ENCODE data around the gene SNRPA.

SNRPA gene

DNA sequence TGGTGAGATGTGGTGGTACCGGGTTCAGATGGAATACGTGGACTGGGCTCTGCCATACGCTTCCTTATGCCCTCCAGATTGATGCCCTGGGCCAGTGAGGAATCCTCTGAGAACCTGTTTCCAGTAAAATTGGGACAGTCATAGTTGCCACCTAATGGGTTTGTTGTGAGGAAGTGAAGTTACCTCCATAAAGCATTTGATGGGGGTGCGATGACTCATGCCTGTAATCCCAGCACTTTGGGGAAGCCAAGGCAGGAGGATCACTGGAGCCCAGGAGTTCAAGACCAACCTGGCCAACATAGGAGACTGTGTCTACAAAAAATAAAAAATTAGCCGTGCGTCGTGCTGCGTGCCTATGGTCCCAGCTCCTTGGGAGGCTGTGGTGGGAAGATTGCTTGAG is 4.8 kb downstream of the SNRPA start:
- Histone ChIP-seq H3K36me3 (ENCODE audit: control insufficient read depth in 1 of 2, insufficient read depth in 2 of 2, low read length in 2 of 2) (peaks cover 47 to 50% of the 10 kb centered on the region in 2 experiments), H3K4me3 (ENCODE audit: low read depth, low read length) (no peak overlapping the region), H3K23ac (ENCODE audit: low read length) (no peak overlapping the region), H3K27me3 (ENCODE audit: insufficient read depth, low read length) (no peaks in the 10 kb centered on the region), H3K79me2 (ENCODE audit: control insufficient read depth, insufficient read depth, low read length, poor library complexity) (peaks cover 34% of the 10 kb centered on the region), H4K8ac (ENCODE audit: low read depth, low read length) (no peak overlapping the region), H3K79me1 (ENCODE audit: low read length) (peaks cover 13% of the 10 kb centered on the region), H3K18ac (ENCODE audit: low read length) (peak overlapping the region; percentile 49), H2BK120ac (ENCODE audit: insufficient read depth, low read length, poor library complexity) (no peak overlapping the region), H3K4ac (ENCODE audit: low read depth, low read length) (peak overlapping the region; percentile 86), H3K27ac (ENCODE audit: low read depth, low read length) (no peak overlapping the region), H2BK12ac (ENCODE audit: low read length) (no peak overlapping the region), H3K4me2 (ENCODE audit: low read length) (no peak overlapping the region), H4K91ac (ENCODE audit: low read depth, low read length) (no peak overlapping the region), H3K9ac (ENCODE audit: low read length) (no peak overlapping the region), H3K14ac (ENCODE audit: low read length) (no peak overlapping the region), H2AK5ac (ENCODE audit: low read length) (no peak overlapping the region), H3K4me1 (ENCODE audit: control insufficient read depth in 1 of 2, insufficient read depth in 2 of 2, low read length in 2 of 2) (peaks cover 20 to 27% of the 10 kb centered on the region in 2 experiments), H4K12ac (ENCODE audit: low read depth, low read length) (no peak overlapping the region), H3K9me3 (ENCODE audit: insufficient read depth, low read depth, low read length) (no peaks in the 10 kb centered on the region), H2AFZ (ENCODE audit: insufficient read depth, low read length, poor library complexity) (no peak overlapping the region), H2BK5ac (ENCODE audit: low read depth, low read length, poor library complexity) (no peak overlapping the region)
- WGBS (ENCODE audit: extremely low coverage, insufficient coverage, insufficient read length): no CpG with 5 or more reads among the region's 8 CpGs
- DNase-seq: peak in 1 of 2 donors; percentile 36

DNA sequence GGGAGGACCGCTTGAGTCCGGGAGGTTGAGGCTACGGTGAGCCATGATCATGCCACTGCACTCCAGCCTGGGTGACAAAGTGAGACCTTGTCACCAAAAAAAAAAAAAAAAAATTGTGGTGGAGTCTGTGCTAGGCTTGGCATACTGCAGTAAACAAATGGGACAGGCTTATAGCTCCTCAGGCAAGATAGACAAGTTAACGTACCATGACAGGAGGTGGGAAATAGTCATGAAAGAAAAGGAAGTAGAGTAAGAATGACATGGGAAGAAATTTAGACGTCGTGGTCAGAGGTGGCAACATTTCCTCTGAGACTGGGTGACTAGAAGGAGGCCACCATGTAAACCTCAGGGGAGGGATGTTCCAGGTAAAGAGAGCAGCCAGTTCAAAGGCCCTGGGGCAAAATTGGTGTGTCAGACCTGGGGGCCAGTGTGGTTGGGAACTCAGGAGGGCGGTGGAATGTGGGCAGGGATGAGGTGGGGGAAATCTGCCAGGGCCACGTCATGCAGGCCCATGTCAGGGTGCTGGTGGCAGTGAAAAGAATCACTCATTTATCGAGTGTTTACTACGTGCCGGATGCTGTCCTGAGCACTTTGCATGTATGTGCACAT is 5.6 kb downstream of the SNRPA start:
- H3K23ac ChIP-seq (ENCODE audit: low read length): no peak overlapping the region
- no peak overlapping the region for H3K4me2 ChIP-seq (ENCODE audit: low read length)
- peak overlapping the region; percentile 86 for H3K4ac ChIP-seq (ENCODE audit: low read depth, low read length)
- no peak overlapping the region for H2AFZ ChIP-seq (ENCODE audit: insufficient read depth, low read length, poor library complexity)
- no peaks in the 10 kb centered on the region for H3K27me3 ChIP-seq (ENCODE audit: insufficient read depth, low read length)
- peaks cover 20 to 27% of the 10 kb centered on the region in 2 experiments for H3K4me1 ChIP-seq (ENCODE audit: control insufficient read depth in 1 of 2, insufficient read depth in 2 of 2, low read length in 2 of 2)
- H3K36me3 ChIP-seq (ENCODE audit: control insufficient read depth in 1 of 2, insufficient read depth in 2 of 2, low read length in 2 of 2): peaks cover 52 to 57% of the 10 kb centered on the region in 2 experiments
- H3K18ac ChIP-seq (ENCODE audit: low read length): peak overlapping the region; percentile 64
- H4K8ac ChIP-seq (ENCODE audit: low read depth, low read length): no peak overlapping the region
- H4K12ac ChIP-seq (ENCODE audit: low read depth, low read length): peak overlapping the region; percentile 35
- H3K9ac ChIP-seq (ENCODE audit: low read length): no peak overlapping the region
- H2BK120ac ChIP-seq (ENCODE audit: insufficient read depth, low read length, poor library complexity): no peak overlapping the region
- no peak overlapping the region for H4K91ac ChIP-seq (ENCODE audit: low read depth, low read length)
- H2AK5ac ChIP-seq (ENCODE audit: low read length): no peak overlapping the region
- no peak overlapping the region for H3K4me3 ChIP-seq (ENCODE audit: low read depth, low read length)
- no peak overlapping the region for H2BK12ac ChIP-seq (ENCODE audit: low read length)
- H2BK5ac ChIP-seq (ENCODE audit: low read depth, low read length, poor library complexity): no peak overlapping the region
- H3K27ac ChIP-seq (ENCODE audit: low read depth, low read length): no peak overlapping the region
- H3K79me2 ChIP-seq (ENCODE audit: control insufficient read depth, insufficient read depth, low read length, poor library complexity): peaks cover 29% of the 10 kb centered on the region
- no peak overlapping the region for H3K14ac ChIP-seq (ENCODE audit: low read length)
- DNase-seq: peak; percentile 87 to 95
- H3K9me3 ChIP-seq (ENCODE audit: insufficient read depth, low read depth, low read length): no peaks in the 10 kb centered on the region
- no CpG with 5 or more reads among the region's 11 CpGs for WGBS (ENCODE audit: extremely low coverage, insufficient coverage, insufficient read length)
- H3K79me1 ChIP-seq (ENCODE audit: low read length): peaks cover 6% of the 10 kb centered on the region

GRCh38 chr19:40758491-40758890 is 7.5 kb downstream of the SNRPA start:
- no peak for DNase-seq
- WGBS (ENCODE audit: extremely low coverage, insufficient coverage, insufficient read length): no CpG with 5 or more reads among the region's 3 CpGs
- no peak overlapping the region for H2BK5ac ChIP-seq (ENCODE audit: low read depth, low read length, poor library complexity)

GRCh38 chr19:40759352-40759751 is 8.3 kb downstream of the SNRPA start:
- Histone ChIP-seq H3K18ac (ENCODE audit: low read length) (no peak overlapping the region), H3K23ac (ENCODE audit: low read length) (no peak overlapping the region), H3K4me1 (ENCODE audit: control insufficient read depth in 1 of 2, insufficient read depth in 2 of 2, low read length in 2 of 2) (peaks cover 14 to 23% of the 10 kb centered on the region in 2 experiments), H2BK5ac (ENCODE audit: low read depth, low read length, poor library complexity) (no peak overlapping the region), H3K79me2 (ENCODE audit: control insufficient read depth, insufficient read depth, low read length, poor library complexity) (peaks cover 19% of the 10 kb centered on the region), H4K8ac (ENCODE audit: low read depth, low read length) (no peak overlapping the region), H2BK120ac (ENCODE audit: insufficient read depth, low read length, poor library complexity) (no peak overlapping the region), H3K27ac (ENCODE audit: low read depth, low read length) (no peak overlapping the region), H3K36me3 (ENCODE audit: control insufficient read depth in 1 of 2, insufficient read depth in 2 of 2, low read length in 2 of 2) (peaks cover 76 to 84% of the 10 kb centered on the region in 2 experiments), H3K27me3 (ENCODE audit: insufficient read depth, low read length) (no peaks in the 10 kb centered on the region), H3K79me1 (ENCODE audit: low read length) (peaks cover 3% of the 10 kb centered on the region), H3K4ac (ENCODE audit: low read depth, low read length) (no peak overlapping the region), H3K9ac (ENCODE audit: low read length) (no peak overlapping the region), H4K91ac (ENCODE audit: low read depth, low read length) (no peak overlapping the region), H2BK12ac (ENCODE audit: low read length) (no peak overlapping the region), H2AFZ (ENCODE audit: insufficient read depth, low read length, poor library complexity) (no peak overlapping the region), H3K4me2 (ENCODE audit: low read length) (no peak overlapping the region), H2AK5ac (ENCODE audit: low read length) (no peak overlapping the region), H4K12ac (ENCODE audit: low read depth, low read length) (no peak overlapping the region), H3K4me3 (ENCODE audit: low read depth, low read length) (no peak overlapping the region), H3K9me3 (ENCODE audit: insufficient read depth, low read depth, low read length) (peaks cover 2% of the 10 kb centered on the region), H3K14ac (ENCODE audit: low read length) (no peak overlapping the region)
- DNase-seq: no peak
- no CpG with 5 or more reads among the region's 13 CpGs for WGBS (ENCODE audit: extremely low coverage, insufficient coverage, insufficient read length)

More at GRCh38 chr19:40758491-40758890, 7.5 kb downstream of the SNRPA start:
- Histone ChIP-seq H4K12ac (ENCODE audit: low read depth, low read length) (no peak overlapping the region), H3K36me3 (ENCODE audit: control insufficient read depth in 1 of 2, insufficient read depth in 2 of 2, low read length in 2 of 2) (peaks cover 70 to 76% of the 10 kb centered on the region in 2 experiments), H3K4me2 (ENCODE audit: low read length) (no peak overlapping the region), H3K9me3 (ENCODE audit: insufficient read depth, low read depth, low read length) (peaks cover 2% of the 10 kb centered on the region), H3K23ac (ENCODE audit: low read length) (no peak overlapping the region), H4K91ac (ENCODE audit: low read depth, low read length) (no peak overlapping the region), H3K79me1 (ENCODE audit: low read length) (peaks cover 5% of the 10 kb centered on the region), H3K4me1 (ENCODE audit: control insufficient read depth in 1 of 2, insufficient read depth in 2 of 2, low read length in 2 of 2) (peaks cover 20 to 27% of the 10 kb centered on the region in 2 experiments), H3K9ac (ENCODE audit: low read length) (no peak overlapping the region), H3K27me3 (ENCODE audit: insufficient read depth, low read length) (no peaks in the 10 kb centered on the region), H2AFZ (ENCODE audit: insufficient read depth, low read length, poor library complexity) (no peak overlapping the region), H3K18ac (ENCODE audit: low read length) (no peak overlapping the region), H2BK12ac (ENCODE audit: low read length) (no peak overlapping the region), H3K4ac (ENCODE audit: low read depth, low read length) (no peak overlapping the region), H3K14ac (ENCODE audit: low read length) (no peak overlapping the region), H3K27ac (ENCODE audit: low read depth, low read length) (no peak overlapping the region), H3K4me3 (ENCODE audit: low read depth, low read length) (no peak overlapping the region), H2AK5ac (ENCODE audit: low read length) (no peak overlapping the region), H2BK120ac (ENCODE audit: insufficient read depth, low read length, poor library complexity) (no peak overlapping the region), H4K8ac (ENCODE audit: low read depth, low read length) (no peak overlapping the region), H3K79me2 (ENCODE audit: control insufficient read depth, insufficient read depth, low read length, poor library complexity) (peaks cover 21% of the 10 kb centered on the region)
